Measurements from ENCODE around the gene SLC25A38.

- TF ChIP-seq POLR2AphosphoS5 (IDR thresholded peaks at IDR 0.05) (no peak), CTCF (IDR thresholded peaks at IDR 0.05) (no peak), EP300 (IDR thresholded peaks at IDR 0.05) (no peak), POLR2A (IDR thresholded peaks at IDR 0.05; ENCODE audit: low read depth) (no peak)
These were observed 36.7 kb downstream of the SLC25A38 start for GRCh38 chr3:39419742-39420315.

Measured in esophagus muscularis mucosa (tissue), 4 donors.